Activated naive CD4-positive, alpha-beta T cell treated with anti-CD3 and anti-CD28 coated beads for 36 hours (primary cell): ENCODE measurements around the gene KDM4B. TPM values are rescaled to one million over a fixed set of nuclear protein-coding genes. Genes with fewer than 3 reads are reported as not detected.

ENCODE experiments used
- CTCF ChIA-PET: fragments of 350-600 bp; sonication (Branson Sonifier 250); formaldehyde crosslinking; loops from one replicate; lab custom pipeline; 2021; ENCODE audit warnings: antibody characterized with exemption; lab: Charles Lee
- DNase-seq: peaks from one replicate; pipeline ENCODE4 v3.0.0-alpha.2; 2020
- H3K27ac Mint-ChIP-seq: one replicate; pipeline ENCODE4 v1.8.0; 2021; ENCODE audit warnings: mild to moderate bottlenecking, mixed read lengths
- H3K27me3 Mint-ChIP-seq: one replicate; pipeline ENCODE4 v1.8.0; 2021; ENCODE audit warnings: low read depth, mixed read lengths
- H3K36me3 Mint-ChIP-seq: one replicate; pipeline ENCODE4 v1.8.0; 2021; ENCODE audit warnings: low read depth, mixed read lengths
- H3K4me1 Mint-ChIP-seq: one replicate; pipeline ENCODE4 v1.8.0; 2021; ENCODE audit warnings: low read depth, mixed read lengths
- H3K4me3 Mint-ChIP-seq: one replicate; pipeline ENCODE4 v1.8.0; 2021; ENCODE audit warnings: mild to moderate bottlenecking, moderate library complexity, mixed read lengths
- H3K9me3 Mint-ChIP-seq: one replicate; pipeline ENCODE4 v1.8.0; 2021; ENCODE audit warnings: mixed read lengths
- intact Hi-C: fragments of 100-400 bp; cut with micrococcal nuclease; formaldehyde crosslinking; loops from one replicate; pipeline ENCODE4 v1.15.1; 2023
- total RNA-seq, 2 experiments: library from RNA; stranded (reverse); gene quantifications; one replicate each; pipeline ENCODE4 v1.2.3, GENCODE V29; 2021

The KDM4B gene
- total RNA-seq, 2 experiments from 2014 or later, result 10.5 to 12.7 TPM

DNA sequence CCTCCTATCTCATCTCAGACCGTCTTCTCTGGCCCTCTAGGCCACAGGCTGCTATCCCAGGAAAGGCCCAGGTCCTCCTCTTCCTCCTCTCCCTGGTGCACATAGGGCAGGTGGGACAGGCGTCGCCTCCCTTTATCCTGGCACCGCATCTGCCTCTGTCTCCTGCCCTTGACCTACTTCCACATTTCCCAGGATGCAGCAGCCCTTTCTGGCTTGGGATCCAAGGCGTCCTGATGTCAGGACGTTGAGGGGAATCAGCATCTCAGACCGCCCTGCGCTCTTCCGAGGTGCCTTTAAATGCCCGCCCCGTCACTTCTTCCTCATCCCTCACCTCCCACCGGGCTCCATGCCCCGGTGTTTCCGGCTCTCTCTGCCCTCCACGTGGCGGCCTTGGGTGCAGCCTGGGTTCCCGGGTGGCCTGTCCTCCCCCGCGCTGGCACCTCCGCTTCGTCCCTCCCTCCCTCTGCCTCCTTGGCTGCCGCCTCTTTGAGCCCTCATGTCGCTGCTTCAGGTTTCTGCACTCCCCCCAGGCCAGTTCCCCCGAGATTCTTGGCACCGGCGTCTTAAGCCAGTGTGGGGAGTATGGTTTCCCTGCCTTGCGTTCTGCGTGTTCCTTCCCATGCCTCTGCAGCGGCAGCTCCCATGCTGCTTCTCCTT, 66.3 kb downstream of the KDM4B start:
- peaks cover 3% of the 10 kb centered on the region for H3K36me3 Mint-ChIP-seq
- no peak overlapping the region for H3K27ac Mint-ChIP-seq
- peaks cover 2% of the 10 kb centered on the region for H3K4me1 Mint-ChIP-seq
- no peaks in the 10 kb centered on the region for H3K27me3 Mint-ChIP-seq
- intact Hi-C loops, result no loop called here
- H3K9me3 Mint-ChIP-seq, result no peaks in the 10 kb centered on the region
- no peak overlapping the region for H3K4me3 Mint-ChIP-seq
- no peak for DNase-seq
- CTCF ChIA-PET, result no interaction called here

DNA sequence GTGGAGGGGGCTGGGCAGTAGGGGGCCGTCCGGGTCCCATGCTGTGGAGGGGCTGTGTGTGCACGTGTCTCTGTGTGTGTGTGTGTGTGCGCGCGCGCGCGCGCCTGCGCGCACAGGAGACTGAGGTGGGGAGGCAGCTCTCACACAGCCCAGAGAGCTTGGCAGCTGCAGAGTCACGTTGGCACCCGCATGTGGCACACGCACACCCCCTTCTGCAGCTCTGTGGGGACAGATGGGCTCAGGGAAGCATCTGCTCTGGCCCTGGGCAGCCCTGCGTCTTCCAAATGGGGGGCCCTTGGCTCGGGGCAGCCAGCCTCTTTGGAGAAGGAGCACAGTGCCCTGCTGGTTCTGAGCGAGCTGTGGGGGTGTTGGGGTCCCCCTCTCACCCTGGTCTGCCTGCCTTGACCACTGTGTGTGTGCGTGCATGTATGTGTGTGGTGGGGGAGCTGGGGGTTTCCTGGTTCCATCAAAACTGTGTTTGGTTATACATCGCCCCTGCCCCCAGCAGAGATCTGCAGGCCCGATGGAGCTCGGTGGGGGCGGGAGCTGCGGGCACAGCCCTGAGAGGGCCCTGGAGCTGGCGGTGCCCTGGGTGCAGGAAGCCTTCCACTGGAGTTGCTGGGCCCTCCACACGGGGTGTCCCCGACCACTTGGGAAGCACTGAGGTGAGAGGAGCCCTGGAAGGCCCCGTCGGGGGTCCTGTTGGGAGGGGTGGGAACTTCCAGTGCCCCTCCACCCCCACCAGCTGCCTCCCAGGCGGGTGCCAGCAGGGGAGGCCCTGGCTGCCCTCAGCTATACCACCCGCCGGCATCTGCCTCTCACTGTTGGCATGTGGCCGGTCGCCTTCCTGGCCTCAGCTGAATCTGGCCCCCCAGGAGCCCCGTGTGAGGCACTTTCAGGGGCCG, 67.1 kb downstream of the KDM4B start:
- CTCF ChIA-PET, result interaction anchor here (1.1 kb wide), 1 partner anchor 32 kb away, joined by 3 read pairs; no protein-coding TSS in a partner anchor
- H3K9me3 Mint-ChIP-seq, result no peaks in the 10 kb centered on the region
- H3K4me3 Mint-ChIP-seq, result no peak overlapping the region
- H3K27me3 Mint-ChIP-seq, result no peaks in the 10 kb centered on the region
- H3K36me3 Mint-ChIP-seq, result peaks cover 3% of the 10 kb centered on the region
- no peak for DNase-seq
- intact Hi-C loops, result no loop called here
- H3K4me1 Mint-ChIP-seq, result no peaks in the 10 kb centered on the region
- H3K27ac Mint-ChIP-seq, result no peak overlapping the region

DNA sequence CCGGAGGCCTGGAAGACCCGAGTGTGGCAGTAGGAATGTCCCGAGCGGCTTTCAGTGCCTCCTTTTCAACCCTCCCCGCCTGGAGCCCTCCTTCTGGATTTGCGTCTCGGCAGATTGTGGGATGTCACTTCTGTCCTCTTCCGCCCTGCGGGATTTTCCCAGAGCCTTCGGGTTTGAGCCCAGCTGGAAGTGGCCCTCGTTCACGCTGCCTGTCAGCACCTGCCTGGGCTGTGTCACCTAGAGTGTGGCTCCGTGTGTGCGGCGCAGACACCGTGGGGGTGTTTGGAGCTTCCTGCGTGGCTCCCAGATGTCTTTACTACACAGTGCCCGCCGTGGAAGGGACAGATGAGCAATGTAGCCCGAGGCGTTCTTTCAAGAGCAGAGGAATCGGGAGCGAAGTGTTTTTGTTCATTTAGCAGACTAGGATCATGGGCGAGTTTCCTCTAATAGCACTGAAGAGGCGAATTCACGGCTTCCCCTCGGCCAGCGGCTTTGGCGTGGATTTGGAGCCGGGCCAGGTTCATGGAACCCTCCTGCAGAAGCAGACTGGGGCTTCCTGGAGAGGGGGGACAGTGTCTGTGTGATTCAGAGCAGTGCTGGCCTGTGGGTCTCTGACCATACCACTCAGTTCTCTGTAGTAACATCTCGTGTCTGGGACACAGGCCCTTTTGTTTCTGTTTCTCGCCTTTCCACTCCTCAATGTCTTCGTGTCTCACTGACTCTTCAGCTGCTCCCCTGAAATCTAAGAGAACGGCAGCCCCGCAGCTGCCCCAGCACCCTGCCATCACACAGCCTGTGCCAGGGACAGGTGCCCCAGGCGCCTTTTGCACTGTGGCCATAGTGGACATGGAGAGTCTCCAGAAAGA, 68.0 kb downstream of the KDM4B start:
- H3K36me3 Mint-ChIP-seq, result peaks cover 3% of the 10 kb centered on the region
- no peaks in the 10 kb centered on the region for H3K27me3 Mint-ChIP-seq
- no peaks in the 10 kb centered on the region for H3K9me3 Mint-ChIP-seq
- no peak overlapping the region for H3K4me3 Mint-ChIP-seq
- intact Hi-C loops, result no loop called here
- H3K27ac Mint-ChIP-seq, result no peak overlapping the region
- no peaks in the 10 kb centered on the region for H3K4me1 Mint-ChIP-seq
- no peak for DNase-seq
- CTCF ChIA-PET, result interaction anchor here (1.1 kb wide), 1 partner anchor 33 kb away, joined by 3 read pairs; no protein-coding TSS in a partner anchor

DNA sequence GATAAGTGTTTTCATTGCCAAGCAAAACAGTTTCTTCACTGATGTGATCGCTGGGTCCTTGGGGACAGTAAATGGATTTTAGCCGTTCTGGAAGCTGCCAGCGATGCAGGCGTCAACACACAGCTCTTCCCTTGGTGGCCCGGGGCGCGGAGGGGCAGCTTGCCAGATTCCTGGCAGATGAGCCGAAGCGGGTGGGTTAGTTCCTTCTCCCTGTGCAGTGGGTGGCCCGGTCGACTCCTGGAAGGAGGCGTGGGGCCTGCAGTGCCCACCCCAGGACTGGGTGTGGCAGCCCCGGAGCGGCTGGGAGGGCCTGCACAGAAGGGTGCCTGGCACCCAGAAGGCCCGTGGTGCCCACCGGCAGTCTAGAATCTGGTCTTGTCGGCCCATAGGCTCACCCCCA, 69.0 kb downstream of the KDM4B start:
- CTCF ChIA-PET, result no interaction called here
- no peak overlapping the region for H3K27ac Mint-ChIP-seq
- H3K36me3 Mint-ChIP-seq, result peaks cover 3% of the 10 kb centered on the region
- DNase-seq, result no peak
- intact Hi-C loops, result no loop called here
- no peak overlapping the region for H3K4me3 Mint-ChIP-seq
- no peaks in the 10 kb centered on the region for H3K27me3 Mint-ChIP-seq
- no peaks in the 10 kb centered on the region for H3K4me1 Mint-ChIP-seq
- no peaks in the 10 kb centered on the region for H3K9me3 Mint-ChIP-seq

DNA sequence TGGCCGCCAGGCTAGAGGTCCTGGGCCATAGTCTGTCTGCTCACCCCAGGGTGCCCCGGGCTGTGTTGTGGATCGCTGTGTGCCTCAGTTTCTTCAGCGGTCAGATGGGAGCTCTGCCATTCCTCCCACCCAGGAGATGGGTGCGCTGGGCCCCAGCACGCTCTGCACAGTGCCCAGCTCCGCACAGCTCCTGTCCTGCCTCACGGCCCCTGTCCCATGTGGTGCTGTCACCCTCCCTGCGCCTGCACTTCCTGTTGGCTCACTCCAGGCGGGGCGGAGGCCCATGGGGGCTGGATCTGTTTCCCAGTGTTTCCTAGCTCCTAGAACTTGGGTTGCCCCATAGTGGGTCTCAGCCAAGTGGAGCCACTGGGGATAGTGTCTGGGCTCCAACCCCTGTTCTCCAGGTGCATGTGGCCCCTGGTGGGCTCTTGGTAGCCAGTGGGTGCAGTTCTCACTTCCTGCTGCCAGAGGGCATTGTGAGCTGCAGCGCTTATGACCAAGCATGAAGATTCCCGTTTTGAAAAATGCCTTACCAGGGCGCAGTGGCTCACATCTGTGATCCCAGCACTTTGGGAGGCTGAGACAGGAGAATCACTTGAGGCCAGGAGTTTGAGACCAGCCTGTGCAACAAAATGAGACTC, 69.8 kb downstream of the KDM4B start:
- Mint-ChIP-seq H3K4me1 (no peaks in the 10 kb centered on the region), H3K9me3 (no peaks in the 10 kb centered on the region), H3K36me3 (peaks cover under 1% of the 10 kb centered on the region), H3K4me3 (no peak overlapping the region), H3K27ac (no peak overlapping the region), H3K27me3 (no peaks in the 10 kb centered on the region)
- DNase-seq, result no peak
- CTCF ChIA-PET, result interaction anchor here (0.5 kb wide), 1 partner anchor 166 kb away, joined by 4 read pairs; no protein-coding TSS in a partner anchor
- intact Hi-C loops, result no loop called here

DNA sequence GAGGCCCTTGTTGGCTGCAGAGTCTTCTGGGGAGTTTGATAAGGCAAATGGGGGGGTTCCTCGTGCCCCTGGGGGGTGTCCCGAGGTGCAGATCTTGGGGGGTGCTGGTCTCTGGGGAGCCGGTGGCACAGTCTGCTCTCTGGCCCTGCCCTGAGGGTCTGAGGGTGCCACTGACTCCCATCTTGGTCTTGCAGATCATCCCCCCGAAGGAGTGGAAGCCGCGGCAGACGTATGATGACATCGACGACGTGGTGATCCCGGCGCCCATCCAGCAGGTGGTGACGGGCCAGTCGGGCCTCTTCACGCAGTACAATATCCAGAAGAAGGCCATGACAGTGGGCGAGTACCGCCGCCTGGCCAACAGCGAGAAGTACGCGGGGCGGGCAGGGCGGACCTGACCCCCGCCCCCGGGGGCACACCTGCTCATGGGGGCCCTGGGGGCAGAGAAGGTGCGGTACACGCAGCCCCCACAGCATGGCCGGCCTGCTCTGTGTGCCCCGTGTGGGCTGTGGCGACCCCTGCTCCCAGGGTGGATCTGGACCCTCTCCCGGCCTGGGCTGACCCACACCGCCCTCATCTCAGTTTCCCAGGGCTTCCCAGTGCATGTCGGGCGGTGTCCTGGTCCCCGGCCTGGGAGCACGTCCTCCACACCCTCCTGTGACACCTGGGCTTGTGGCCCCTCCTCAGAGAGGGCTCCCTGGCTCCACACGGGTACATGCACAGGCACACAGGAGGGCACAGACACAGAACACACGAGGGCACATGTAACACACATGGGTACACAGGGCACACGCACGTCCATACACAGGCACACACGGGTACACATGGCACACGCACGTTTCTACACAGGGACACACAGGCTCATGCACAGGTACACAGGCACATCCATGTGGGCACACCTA, 71.0 kb downstream of the KDM4B start:
- Mint-ChIP-seq H3K4me3 (no peak overlapping the region), H3K9me3 (no peaks in the 10 kb centered on the region), H3K4me1 (no peaks in the 10 kb centered on the region), H3K36me3 (no peaks in the 10 kb centered on the region), H3K27ac (no peak overlapping the region), H3K27me3 (no peaks in the 10 kb centered on the region)
- intact Hi-C loops, result no loop called here
- DNase-seq, result no peak
- CTCF ChIA-PET, result interaction anchor here (0.5 kb wide), 1 partner anchor 101 kb away, joined by 4 read pairs; no protein-coding TSS in a partner anchor

DNA sequence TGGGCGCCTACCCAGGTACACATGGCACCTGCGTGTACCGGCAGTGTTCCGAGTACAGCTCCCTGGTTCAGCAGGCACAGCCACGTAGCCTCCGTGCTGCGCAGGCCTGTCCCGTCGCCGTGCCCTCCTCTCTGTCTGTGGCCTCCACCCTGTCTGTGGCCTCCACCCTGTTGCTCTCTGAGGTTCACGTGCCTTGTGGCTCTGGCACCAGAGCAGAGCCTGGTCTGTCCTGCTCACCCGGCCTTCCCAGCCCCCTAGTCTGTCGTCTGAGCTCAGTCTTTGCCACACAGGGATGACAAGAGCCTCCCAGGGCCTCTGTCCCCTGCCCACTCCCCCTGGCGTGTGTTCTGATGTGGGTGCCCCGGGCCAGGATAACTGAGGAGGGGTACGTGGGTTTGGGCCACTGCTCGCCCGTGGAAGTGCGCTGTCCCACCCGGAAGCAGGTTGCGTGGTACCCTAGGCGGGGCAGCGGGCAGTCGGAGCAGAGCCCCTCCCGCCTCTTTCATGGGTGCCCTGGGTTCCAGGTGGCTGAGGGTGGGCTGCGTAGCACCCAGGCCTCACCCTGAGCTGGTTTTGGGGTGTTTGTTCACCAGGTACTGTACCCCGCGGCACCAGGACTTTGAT, 71.7 kb downstream of the KDM4B start:
- Mint-ChIP-seq H3K27ac (no peak overlapping the region), H3K9me3 (no peaks in the 10 kb centered on the region), H3K4me3 (no peak overlapping the region), H3K36me3 (no peaks in the 10 kb centered on the region), H3K27me3 (no peaks in the 10 kb centered on the region), H3K4me1 (no peaks in the 10 kb centered on the region)
- DNase-seq, result no peak
- CTCF ChIA-PET, result interaction anchor here (0.5 to 0.7 kb wide), 2 partner anchors 10 to 102 kb away, joined by 3 to 4 read pairs; no protein-coding TSS in a partner anchor
- intact Hi-C loops, result no loop called here

DNA sequence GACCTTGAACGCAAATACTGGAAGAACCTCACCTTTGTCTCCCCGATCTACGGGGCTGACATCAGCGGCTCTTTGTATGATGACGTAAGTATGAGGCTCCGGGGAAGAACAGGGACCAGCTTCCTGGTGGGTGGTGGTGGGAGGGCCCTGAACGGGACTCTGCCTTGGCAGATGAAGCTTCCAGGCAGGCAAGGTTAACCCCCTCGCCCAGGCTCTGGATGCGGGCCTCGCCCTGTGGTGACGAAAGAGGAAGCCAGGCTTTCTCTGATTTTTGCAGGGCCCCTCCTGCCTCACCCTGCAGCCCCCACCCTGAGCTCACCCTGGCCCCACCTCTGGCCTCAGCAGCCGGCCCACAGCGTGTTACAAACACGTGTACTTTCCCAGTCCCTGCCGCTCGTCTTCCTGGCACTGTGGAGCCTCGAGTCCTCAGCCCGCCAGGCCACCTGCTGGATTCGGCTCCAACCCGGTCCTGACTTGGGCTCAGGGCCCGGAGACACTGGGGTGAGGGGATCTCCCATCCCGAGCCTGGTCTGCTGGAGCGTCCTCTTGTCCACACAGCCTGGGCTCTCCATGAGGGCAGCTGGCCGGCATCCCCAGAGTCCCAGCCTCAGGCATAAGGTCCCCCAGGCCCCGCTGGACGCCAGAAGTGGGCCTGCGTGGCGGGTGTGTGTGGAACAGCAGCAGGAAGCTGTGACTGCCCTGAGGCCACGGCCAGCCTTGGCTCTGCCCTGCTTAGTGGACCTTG, 72.4 kb downstream of the KDM4B start:
- H3K4me3 Mint-ChIP-seq, result no peak overlapping the region
- no peak overlapping the region for H3K27ac Mint-ChIP-seq
- H3K27me3 Mint-ChIP-seq, result no peaks in the 10 kb centered on the region
- no peaks in the 10 kb centered on the region for H3K4me1 Mint-ChIP-seq
- no peaks in the 10 kb centered on the region for H3K9me3 Mint-ChIP-seq
- H3K36me3 Mint-ChIP-seq, result no peaks in the 10 kb centered on the region
- intact Hi-C loops, result no loop called here
- CTCF ChIA-PET, result interaction anchor here (0.7 kb wide), 1 partner anchor 11 kb away, joined by 3 read pairs; no protein-coding TSS in a partner anchor
- no peak for DNase-seq

DNA sequence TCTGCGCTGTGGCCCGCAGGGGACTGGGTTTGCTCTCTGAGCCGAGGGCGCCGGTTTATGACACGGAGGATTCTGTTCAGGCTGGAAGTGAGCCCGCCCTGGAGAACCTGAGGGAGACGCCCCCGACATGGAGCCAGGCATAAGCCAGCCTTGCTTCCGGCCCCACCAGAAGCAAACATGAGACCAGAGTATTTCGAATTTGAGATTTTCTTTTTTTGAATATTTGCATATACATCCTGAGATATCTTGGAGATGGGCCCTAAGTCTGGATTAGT, 72.9 kb downstream of the KDM4B start:
- CTCF ChIA-PET, result no interaction called here
- intact Hi-C loops, result no loop called here
- Mint-ChIP-seq H3K27ac (no peak overlapping the region), H3K4me3 (no peak overlapping the region), H3K27me3 (no peaks in the 10 kb centered on the region), H3K36me3 (no peaks in the 10 kb centered on the region), H3K9me3 (no peaks in the 10 kb centered on the region), H3K4me1 (no peaks in the 10 kb centered on the region)
- DNase-seq, result no peak

DNA sequence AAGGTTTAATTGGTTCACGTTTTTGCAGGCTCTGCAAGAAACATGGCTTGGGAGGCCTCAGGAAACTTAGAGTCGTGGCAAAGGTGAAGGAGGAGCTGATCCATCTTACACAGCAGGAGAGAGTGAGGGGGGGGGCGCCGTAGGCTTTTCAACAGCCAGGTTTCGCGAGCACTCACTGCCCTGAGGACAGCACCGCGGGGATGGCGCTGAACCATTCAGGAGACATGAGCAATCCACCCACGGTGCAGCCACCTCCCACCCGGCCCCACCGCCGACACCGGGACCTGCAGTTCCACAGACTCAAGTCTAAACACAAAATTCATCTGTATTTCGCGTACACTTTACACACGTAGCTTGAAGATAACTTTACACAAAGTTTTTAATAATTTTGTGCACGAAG, 73.6 kb downstream of the KDM4B start:
- no peaks in the 10 kb centered on the region for H3K36me3 Mint-ChIP-seq
- CTCF ChIA-PET, result interaction anchor here (0.7 kb wide), 1 partner anchor 137 kb away, joined by 5 read pairs; no protein-coding TSS in a partner anchor

More for the DNA sequence above, 73.6 kb downstream of the KDM4B start:
- Mint-ChIP-seq H3K4me3 (no peak overlapping the region), H3K4me1 (no peaks in the 10 kb centered on the region), H3K27me3 (no peaks in the 10 kb centered on the region), H3K9me3 (no peaks in the 10 kb centered on the region), H3K27ac (no peak overlapping the region)
- intact Hi-C loops, result no loop called here
- DNase-seq, result no peak
